Measurements from ENCODE around the gene CHCHD10. TPM values are rescaled to one million over a fixed set of nuclear protein-coding genes. Genes with fewer than 3 reads are reported as not detected.

The CHCHD10 gene
- total and polyA plus RNA-seq, 2 donors (not counting 1 experiment from before 2014, with no cell fraction given): 54.0 to 124 TPM

DNA sequence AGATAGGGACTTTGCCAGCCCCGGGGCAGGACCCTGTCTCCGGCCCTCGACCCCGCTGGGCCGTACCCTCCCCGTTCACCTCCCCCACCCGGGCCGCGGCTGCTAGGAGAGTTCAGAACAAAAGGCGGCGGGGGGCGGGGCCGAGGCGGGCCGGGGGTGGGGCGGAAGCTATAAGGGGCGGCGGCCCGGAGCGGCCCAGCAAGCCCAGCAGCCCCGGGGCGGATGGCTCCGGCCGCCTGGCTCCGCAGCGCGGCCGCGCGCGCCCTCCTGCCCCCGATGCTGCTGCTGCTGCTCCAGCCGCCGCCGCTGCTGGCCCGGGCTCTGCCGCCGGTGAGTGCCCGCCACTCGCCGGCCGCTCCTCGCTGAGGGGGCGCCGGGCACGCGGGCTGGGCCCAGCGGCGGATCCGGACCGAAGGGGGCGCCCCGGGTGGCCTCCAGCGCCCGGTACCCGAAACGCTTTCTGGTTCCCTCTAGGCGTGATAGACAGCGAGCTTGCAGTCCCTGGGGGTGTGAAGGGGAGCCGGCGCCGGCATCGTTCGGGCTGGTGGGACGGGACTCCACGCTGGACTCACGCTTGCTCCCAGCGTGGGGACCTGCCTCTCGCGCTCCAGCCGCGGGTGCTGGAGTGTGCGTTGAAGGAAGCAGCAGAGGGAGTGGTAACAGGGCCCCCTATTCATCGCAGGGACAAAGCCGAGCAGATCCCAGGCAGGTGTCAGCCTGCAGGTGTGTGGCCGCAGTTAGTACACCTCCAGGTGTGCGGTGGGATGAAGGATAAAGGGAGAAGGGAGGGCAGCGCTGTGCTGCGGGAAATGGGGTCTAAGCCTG lies 5.1 kb upstream of the CHCHD10 start, which contains the start of gene MMP11:
Gene MMP11 (plus strand): TSS at position 201 of the 825 bp plus-strand sequence. CDS start 22 bp downstream, at position 223.
- no peaks in the 10 kb centered on the region for H3K27me3 ChIP-seq (replicated peaks in 1 of 4; ENCODE audit: control extremely low read depth in 1 of 4, control insufficient read depth in 3 of 4, insufficient read depth in 4 of 4, low read length in 3 of 4)
- Mint-ChIP-seq H3K4me1 (peaks cover 40% of the 10 kb centered on the region), H3K4me3 (peak within 1 kb of the TSS; percentile 92), H3K27ac (peak within 1 kb of the TSS; percentile 77), H3K9me3 (ENCODE audit: insufficient read depth) (no peaks in the 10 kb centered on the region), H3K27me3 (no peaks in the 10 kb centered on the region)
- peak within 1 kb of the TSS in 4 of 5 experiments; percentile 37 to 67 (median 49) for H3K4me3 ChIP-seq (ENCODE audit: control extremely low read depth in 1 of 5, extremely low read depth in 1 of 5, insufficient read depth in 1 of 5, low read depth in 2 of 5, low read length in 4 of 5)
- peak within 1 kb of the TSS; percentile 81 for H2AFZ ChIP-seq (ENCODE audit: insufficient read depth, low read depth, low read length, poor library complexity, severe bottlenecking)
- peaks cover 7% of the 10 kb centered on the region for H4K20me1 ChIP-seq (ENCODE audit: control insufficient read depth, insufficient read depth, low read length, poor library complexity, severe bottlenecking)
- intact Hi-C loops (cut with micrococcal nuclease): loop anchor here (1.0 kb wide), 1 partner anchor 14 kb away; no protein-coding TSS in a partner anchor
- H3K4me1 ChIP-seq (ENCODE audit: control insufficient read depth in 2 of 2, insufficient read depth in 2 of 2, low read length in 2 of 2): peaks cover 40 to 55% of the 10 kb centered on the region in 2 donors
- H3K9me3 ChIP-seq (ENCODE audit: control extremely low read depth in 1 of 3, control insufficient read depth in 2 of 3, insufficient read depth in 1 of 3, low read length in 2 of 3): no peaks in the 10 kb centered on the region
- peak within 1 kb of the TSS; percentile 95 for H3K4me2 ChIP-seq (replicated peaks; ENCODE audit: low read depth, low read length, poor library complexity, severe bottlenecking)
- peak within 1 kb of the TSS; percentile 51 to 57 for H3K27ac ChIP-seq (ENCODE audit: low read length in 2 of 2)
- peak; percentile 64 for ATAC-seq (ENCODE audit: low read depth)
- no peaks in the 10 kb centered on the region for H3K36me3 ChIP-seq (replicated peaks in 1 of 2; ENCODE audit: control extremely low read depth in 1 of 2, control insufficient read depth in 1 of 2, extremely low read depth in 1 of 2, insufficient read depth in 2 of 2, low read length in 1 of 2)
- POLR2A ChIA-PET: interaction anchor here (0.9 to 14.3 kb wide), 11 partner anchors 16 to 122 kb away, joined by 3 to 174 read pairs (median 4); partner anchors contain the start of genes DERL3, MIF, SLC2A11 and VPREB3
- peak within 1 kb of the TSS; percentile 65 for H3K9ac ChIP-seq (ENCODE audit: low read length)
- no peak for TF ChIP-seq EZH2 (IDR thresholded peaks at IDR 0.05; ENCODE audit: borderline replicate concordance, insufficient read depth, low read depth, low read length, poor library complexity, severe bottlenecking)
- peak; percentile 22 for TF ChIP-seq CTCF (IDR thresholded peaks at IDR 0.05)
- CTCF ChIA-PET: interaction anchor here (0.9 to 12.8 kb wide), 8 partner anchors 17 to 121 kb away, joined by 3 to 188 read pairs (median 3); partner anchors contain the start of genes MIF, SLC2A11, VPREB3 and ZNF70
- peak; percentile 74 for DNase-seq
- WGBS (ENCODE audit: insufficient coverage): 4% methylated on average over 63 of the region's 79 CpGs
- peaks cover 22% of the 10 kb centered on the region for H3K79me2 ChIP-seq (ENCODE audit: control insufficient read depth, insufficient read depth, low read length)
